SJSA1 (cell line): ENCODE data around the gene BRINP1. TPM values are rescaled to one million over a fixed set of nuclear protein-coding genes. Genes with fewer than 3 reads are reported as not detected.

Experiments
- DNase-seq, 2 experiments: peaks; one replicate each; pipeline ENCODE4 v3.0.0-alpha.2; 2015 to 2020; ENCODE audit warnings: low spot score in 2 of 2, low read depth in 1 of 2
- H3K27ac ChIP-seq: fragments of 250-450 bp; sonication (Bioruptor Pico); 2 replicates; pipeline ENCODE4 v1.5.1; 2020; ENCODE audit warnings: mild to moderate bottlenecking, moderate library complexity
- H3K27me3 ChIP-seq: fragments of 250-450 bp; sonication (Bioruptor Pico); replicated peaks from 2 replicates; pipeline ENCODE4 v1.5.1; 2020; ENCODE audit warnings: mild to moderate bottlenecking, moderate library complexity
- H3K36me3 ChIP-seq: fragments of 250-450 bp; sonication (Bioruptor Pico); 2 replicates; pipeline ENCODE4 v1.5.1; 2020; ENCODE audit warnings: mild to moderate bottlenecking
- H3K4me1 ChIP-seq: fragments of 250-450 bp; sonication (Bioruptor Pico); replicated peaks from 2 replicates; pipeline ENCODE4 v1.6.1; 2021; ENCODE audit warnings: mild to moderate bottlenecking
- H3K4me3 ChIP-seq: fragments of 250-450 bp; sonication (Bioruptor Pico); 2 replicates; pipeline ENCODE4 v1.5.1; 2020; ENCODE audit warnings: mild to moderate bottlenecking
- H3K9me3 ChIP-seq: fragments of 250-450 bp; sonication (Bioruptor Pico); replicated peaks from 2 replicates; pipeline ENCODE4 v1.5.1; 2020; ENCODE audit warnings: mild to moderate bottlenecking
- total RNA-seq: library from RNA; depleted of rRNA; stranded (reverse); fragments of >200 nt; shearing (Covaris generic); gene quantifications from 2 replicates; pipeline ENCODE4 v1.2.3, GENCODE V29; 2014

Gene BRINP1
- total RNA-seq, 1 experiment from 2014 or later, result not detected

DNA sequence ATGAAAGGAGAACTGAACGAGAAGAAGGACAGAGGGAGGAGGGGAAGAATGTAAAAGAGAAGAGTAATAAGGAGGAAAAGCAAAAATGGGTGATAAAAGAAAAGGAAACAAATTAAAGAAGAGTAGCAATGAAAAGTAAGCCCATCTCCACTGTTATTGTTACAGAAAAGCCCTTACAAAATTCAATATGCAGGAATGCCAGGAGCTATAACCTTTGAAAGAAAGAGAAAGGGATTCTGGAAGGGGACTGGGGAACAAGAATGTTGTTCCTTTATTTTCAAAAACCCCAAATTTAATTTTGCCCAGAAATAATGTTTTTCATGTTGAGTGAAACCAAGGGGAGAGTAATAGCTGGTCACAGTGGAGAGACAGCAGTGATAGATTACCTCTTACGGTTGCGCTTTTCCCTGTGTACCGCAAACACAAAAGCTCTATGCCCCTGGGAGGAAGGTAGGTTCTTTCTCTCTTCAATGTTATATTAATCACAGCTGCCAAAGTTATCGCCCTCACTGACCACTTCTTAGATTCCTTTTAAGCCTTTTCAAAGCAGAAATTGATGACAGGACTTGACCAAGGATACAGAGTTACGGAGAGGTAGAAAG is 86.7 kb downstream of the BRINP1 start:
- H3K27ac ChIP-seq, result no peak overlapping the region
- H3K36me3 ChIP-seq, result no peaks in the 10 kb centered on the region
- no peaks in the 10 kb centered on the region for H3K27me3 ChIP-seq
- no peak for DNase-seq
- no peaks in the 10 kb centered on the region for H3K9me3 ChIP-seq
- no peaks in the 10 kb centered on the region for H3K4me1 ChIP-seq
- no peak overlapping the region for H3K4me3 ChIP-seq

DNA sequence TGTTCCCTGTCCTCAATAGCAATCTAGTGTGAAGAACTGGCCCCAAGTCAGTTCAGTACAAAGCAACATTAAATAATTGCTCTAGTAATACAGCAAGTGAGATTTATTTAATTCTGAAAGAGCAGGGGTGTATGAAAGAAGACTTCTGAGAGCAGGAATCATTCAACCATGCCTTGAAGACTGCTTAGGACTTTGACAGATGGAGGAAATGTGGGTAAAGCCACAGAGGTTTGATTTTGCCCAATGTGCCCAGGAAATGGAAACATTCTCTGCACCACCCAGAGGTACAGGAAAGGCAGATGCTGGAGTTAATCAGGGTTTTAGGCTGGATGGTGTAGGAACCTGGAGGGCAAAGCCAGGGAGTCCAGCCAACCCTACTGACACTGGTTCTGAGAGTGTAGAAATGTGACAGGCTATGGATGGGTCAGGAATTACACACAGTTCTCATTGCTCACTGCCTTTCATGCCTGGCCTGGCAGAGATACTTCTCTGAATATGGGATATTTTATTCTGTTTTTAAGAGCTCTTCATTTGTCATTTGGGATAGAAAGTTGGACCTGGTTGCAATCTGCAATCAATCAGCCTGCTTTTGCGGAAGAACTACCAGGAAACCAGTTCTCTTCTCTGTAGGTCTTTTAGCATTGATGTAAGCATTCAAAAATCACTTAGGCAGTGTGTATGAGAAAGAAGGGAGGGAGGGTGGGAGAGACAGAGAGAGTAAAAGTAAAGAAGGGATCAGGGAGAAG is 88.3 kb downstream of the BRINP1 start:
- H3K36me3 ChIP-seq, result no peaks in the 10 kb centered on the region
- H3K4me3 ChIP-seq, result no peak overlapping the region
- no peaks in the 10 kb centered on the region for H3K9me3 ChIP-seq
- H3K4me1 ChIP-seq, result no peaks in the 10 kb centered on the region
- H3K27ac ChIP-seq, result no peak overlapping the region
- H3K27me3 ChIP-seq, result no peaks in the 10 kb centered on the region
- no peak for DNase-seq

DNA sequence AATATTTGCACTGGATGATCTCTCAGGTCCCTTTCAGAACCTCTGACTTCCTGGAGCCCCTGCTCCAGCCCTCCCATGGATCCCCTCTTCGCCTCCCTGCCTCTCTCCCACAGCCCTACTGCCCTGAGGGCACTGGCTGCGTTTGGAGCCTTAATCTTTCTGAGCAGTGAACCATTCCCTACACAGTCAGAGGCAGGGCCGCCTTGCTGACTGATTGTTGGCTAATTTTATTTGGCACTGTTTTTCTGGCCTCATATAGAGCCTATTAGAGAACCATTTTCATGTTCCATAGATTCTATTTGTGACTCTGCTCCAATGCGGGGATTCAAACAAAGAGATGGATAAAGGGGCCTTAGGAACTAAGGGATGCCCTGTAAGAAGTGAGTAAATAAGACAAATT is 91.1 kb downstream of the BRINP1 start:
- H3K27me3 ChIP-seq, result no peaks in the 10 kb centered on the region
- no peaks in the 10 kb centered on the region for H3K36me3 ChIP-seq
- H3K4me3 ChIP-seq, result no peak overlapping the region
- no peak overlapping the region for H3K27ac ChIP-seq
- no peak for DNase-seq
- H3K4me1 ChIP-seq, result no peaks in the 10 kb centered on the region
- no peaks in the 10 kb centered on the region for H3K9me3 ChIP-seq

DNA sequence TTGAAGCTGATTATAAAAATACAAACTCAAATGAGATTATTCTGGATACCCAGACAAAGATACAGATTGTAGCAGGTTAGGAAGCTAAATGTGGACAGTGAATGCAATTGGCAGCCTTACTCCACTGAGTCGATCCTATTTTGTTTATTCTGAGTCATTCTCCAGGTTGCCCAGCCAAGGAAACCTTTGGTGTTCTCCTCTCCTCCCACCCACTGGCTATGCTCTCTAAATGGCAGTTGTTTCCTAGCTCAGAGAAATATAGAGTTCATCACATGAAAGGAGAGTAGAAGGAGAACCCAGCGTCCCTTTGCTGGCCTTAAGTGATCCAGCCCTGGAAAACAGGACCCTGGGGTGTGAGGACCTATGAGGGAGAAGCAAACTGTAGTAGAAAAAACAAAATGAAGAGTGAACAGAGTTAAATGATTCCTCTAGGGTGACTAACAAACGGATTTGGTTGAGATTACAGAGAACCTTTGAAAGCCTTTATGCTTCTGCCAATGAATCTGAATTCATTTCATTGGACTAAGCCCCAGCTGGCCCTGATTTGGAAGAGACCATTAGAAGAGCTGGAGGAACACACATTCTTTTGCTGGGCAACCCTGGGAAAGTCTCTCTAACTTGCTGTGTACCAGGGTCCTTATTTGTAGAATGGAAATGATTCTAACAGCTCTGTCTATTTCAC is 95.1 kb downstream of the BRINP1 start:
- DNase-seq, result no peak
- no peak overlapping the region for H3K27ac ChIP-seq
- no peaks in the 10 kb centered on the region for H3K4me1 ChIP-seq
- no peaks in the 10 kb centered on the region for H3K27me3 ChIP-seq
- H3K9me3 ChIP-seq, result no peaks in the 10 kb centered on the region
- no peaks in the 10 kb centered on the region for H3K36me3 ChIP-seq
- H3K4me3 ChIP-seq, result no peak overlapping the region

DNA sequence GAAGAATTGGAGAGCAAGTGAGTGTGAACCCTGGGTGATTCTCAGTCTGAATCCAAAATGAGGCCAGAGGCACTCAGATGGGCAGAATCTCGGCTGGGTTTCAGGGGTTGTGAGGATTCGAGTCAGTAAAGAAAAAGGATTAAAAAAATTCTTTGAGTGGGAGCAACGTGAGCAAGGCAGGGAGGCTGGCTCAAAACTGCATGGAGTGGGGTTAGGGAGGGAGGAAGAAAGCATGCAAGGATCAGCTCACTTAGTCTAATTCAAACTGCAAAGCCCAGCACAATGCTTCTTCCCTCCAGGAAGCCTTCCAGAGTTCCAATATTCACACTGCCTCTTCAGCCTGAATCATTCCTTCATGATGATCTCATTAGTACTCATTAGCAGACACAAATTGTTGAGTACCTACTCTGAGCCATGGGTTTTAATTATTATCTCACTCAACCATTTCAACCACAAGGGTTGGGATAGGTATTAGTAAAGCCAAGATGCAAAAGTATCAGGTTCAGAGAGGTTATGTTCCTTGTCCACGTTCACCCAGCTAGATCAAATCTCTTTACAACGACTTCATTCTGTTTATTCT is 95.8 kb downstream of the BRINP1 start:
- H3K9me3 ChIP-seq, result no peaks in the 10 kb centered on the region; the same call in 1 of the 2 replicates
- no peak for DNase-seq
- H3K4me3 ChIP-seq, result no peak overlapping the region
- H3K27ac ChIP-seq, result no peak overlapping the region
- no peaks in the 10 kb centered on the region for H3K36me3 ChIP-seq
- no peaks in the 10 kb centered on the region for H3K27me3 ChIP-seq
- no peaks in the 10 kb centered on the region for H3K4me1 ChIP-seq

DNA sequence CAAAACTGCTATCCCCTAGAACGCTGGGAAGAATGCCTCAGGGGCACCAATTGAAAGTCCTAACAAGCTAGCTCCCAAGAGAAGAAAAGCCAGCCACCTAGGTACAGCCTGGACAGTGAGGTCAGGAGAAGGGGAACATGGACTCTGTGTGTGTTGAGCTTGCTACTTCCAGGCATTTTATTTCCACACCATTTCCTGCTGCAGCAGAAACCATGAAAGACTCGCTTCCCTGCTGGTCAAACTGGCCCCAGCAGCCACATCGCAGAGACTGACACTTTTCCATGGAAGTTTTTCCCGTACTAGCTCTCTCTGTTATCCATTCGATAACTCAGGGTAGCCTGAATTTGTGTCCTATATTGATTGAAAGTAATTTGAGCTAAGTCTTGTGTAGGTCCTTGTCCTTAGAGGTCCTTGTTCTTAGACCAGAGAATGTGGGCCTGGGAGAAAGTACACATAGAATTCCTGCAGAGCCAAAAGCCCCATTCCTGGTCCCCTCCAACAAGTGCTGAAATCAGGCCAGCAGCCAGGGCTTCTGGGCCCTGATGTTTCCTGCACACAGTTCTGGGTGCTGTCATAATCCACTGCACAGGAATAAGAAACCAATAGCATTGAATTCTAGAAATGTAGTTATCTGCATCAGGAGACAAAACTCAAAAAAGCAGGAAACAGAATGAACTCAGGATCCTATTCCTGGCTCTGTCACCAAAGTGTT is 96.6 kb downstream of the BRINP1 start:
- no peak overlapping the region for H3K4me3 ChIP-seq
- DNase-seq, result no peak
- H3K27me3 ChIP-seq, result no peaks in the 10 kb centered on the region
- H3K9me3 ChIP-seq, result no peaks in the 10 kb centered on the region; the same call in 1 of the 2 replicates
- no peak overlapping the region for H3K27ac ChIP-seq
- no peaks in the 10 kb centered on the region for H3K4me1 ChIP-seq
- no peaks in the 10 kb centered on the region for H3K36me3 ChIP-seq

DNA sequence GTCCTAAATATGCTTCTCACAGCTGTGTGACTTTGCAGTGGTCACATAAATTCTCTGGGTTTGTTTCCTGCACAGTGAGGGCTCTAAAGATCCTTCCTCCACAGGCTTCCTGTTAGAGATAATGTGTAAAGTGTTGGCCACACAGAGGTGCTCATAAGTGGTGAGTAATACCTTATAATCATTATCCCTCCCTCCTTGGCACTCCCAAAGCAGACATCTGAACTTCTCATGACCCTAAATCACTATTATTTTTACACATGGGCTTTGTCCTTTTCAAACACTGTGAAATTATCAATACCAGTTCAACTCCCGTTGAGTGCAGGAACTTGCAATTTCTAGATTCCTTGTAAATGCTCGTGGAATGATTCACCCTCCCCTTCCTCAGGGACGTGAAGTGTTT is 100.2 kb downstream of the BRINP1 start:
- H3K27ac ChIP-seq, result no peak overlapping the region
- no peaks in the 10 kb centered on the region for H3K27me3 ChIP-seq
- H3K9me3 ChIP-seq, result no peaks in the 10 kb centered on the region; the same call in 1 of the 2 replicates
- H3K4me3 ChIP-seq, result no peak overlapping the region
- no peaks in the 10 kb centered on the region for H3K36me3 ChIP-seq
- H3K4me1 ChIP-seq, result no peaks in the 10 kb centered on the region
- DNase-seq, result no peak

DNA sequence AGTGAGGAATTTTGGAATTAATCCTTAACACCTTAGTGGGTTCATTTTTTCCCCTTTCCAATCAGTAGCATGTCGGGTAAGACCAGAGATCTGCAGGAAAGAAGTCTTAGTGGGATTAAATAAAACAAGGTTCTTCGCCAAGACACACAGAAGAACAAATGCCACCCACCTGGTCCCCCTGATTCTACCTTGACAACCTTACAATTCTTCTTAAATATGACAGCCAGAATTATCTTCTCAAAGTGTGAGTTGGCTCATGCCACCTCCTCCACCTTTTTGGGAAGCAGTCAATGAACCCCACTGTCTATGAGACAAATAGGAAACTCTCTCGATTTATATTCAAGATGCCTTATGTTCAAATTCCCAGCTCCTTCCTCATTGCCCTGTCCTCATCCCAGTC is 105.1 kb downstream of the BRINP1 start:
- no peak for DNase-seq
- H3K4me1 ChIP-seq, result no peaks in the 10 kb centered on the region
- no peak overlapping the region for H3K27ac ChIP-seq
- no peaks in the 10 kb centered on the region for H3K36me3 ChIP-seq
- no peak overlapping the region for H3K4me3 ChIP-seq
- H3K9me3 ChIP-seq, result no peaks in the 10 kb centered on the region; the same call in 1 of the 2 replicates
- H3K27me3 ChIP-seq, result no peaks in the 10 kb centered on the region

DNA sequence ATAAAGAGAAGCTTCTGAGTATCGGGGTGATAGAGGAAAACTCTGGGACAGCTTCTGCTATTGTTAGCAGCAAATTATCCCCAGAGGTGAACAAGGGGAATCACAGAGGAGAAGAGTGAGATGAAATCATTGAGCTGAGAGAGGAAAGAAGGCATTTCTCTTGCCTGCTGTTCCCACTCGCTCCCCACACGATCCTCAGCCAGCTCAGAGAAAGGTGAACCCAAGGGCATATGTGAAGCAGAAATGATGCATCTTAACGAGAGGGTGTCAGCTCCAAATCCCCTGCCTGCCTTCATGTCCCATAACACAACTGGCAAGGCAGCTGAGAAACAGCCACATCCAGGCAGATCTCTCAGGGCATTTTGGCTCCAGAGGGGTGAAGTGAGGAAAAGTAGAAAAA is 111.6 kb downstream of the BRINP1 start:
- no peaks in the 10 kb centered on the region for H3K9me3 ChIP-seq
- no peak overlapping the region for H3K27ac ChIP-seq
- DNase-seq, result no peak
- no peak overlapping the region for H3K4me3 ChIP-seq
- no peaks in the 10 kb centered on the region for H3K27me3 ChIP-seq
- H3K36me3 ChIP-seq, result no peaks in the 10 kb centered on the region
- no peaks in the 10 kb centered on the region for H3K4me1 ChIP-seq

DNA sequence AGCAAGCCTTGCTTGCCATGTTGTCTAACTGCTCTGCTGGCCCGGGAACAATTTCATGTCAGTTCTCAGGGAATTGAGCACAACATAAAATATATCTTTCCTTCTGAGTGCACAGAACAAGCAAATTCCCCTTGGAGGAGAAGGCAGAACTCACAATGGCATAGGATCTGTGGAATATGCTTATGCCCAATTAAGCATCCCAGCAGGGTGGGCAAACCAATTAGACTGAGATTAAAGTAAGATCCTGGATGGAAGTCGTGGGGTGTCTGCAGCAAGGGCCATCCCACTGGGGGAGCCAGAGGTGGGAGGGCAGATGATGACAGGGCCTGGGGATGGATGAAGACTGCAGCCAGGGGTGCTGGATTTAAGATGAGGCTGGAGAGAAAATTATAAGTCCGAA is 114.1 kb downstream of the BRINP1 start:
- Histone ChIP-seq H3K4me3 (no peak overlapping the region), H3K9me3 (no peaks in the 10 kb centered on the region), H3K27ac (no peak overlapping the region), H3K4me1 (no peaks in the 10 kb centered on the region), H3K27me3 (no peaks in the 10 kb centered on the region), H3K36me3 (no peaks in the 10 kb centered on the region)
- DNase-seq, result no peak

DNA sequence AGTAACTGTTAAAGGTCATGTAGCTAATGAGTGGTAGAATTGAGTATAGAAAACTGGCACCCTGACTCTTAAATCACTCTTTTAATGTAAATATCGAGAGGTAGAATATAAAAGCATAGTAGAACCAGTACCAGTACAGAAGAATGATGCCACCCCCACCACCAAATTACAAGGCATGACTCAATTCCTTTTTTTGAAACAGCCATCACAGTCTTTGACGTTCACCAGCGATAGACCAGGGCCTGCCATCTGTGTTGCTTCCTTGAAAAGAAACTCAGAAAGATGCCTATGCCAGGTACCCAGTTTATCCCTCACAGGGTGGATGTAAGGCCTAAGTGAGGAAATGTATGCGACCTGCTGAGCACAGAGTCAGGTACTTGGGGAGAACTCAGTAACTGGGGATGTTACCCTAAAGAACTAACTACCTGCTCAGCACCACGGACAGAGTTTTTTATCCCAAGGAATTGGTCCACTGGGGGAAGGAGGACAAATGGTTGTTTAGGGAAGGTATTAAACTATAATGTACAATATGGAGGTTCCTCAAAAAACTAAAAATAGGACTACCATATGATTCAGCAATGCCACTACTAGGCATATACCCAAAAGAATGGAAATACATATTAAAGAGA is 116.5 kb downstream of the BRINP1 start:
- Histone ChIP-seq H3K4me1 (no peaks in the 10 kb centered on the region), H3K36me3 (no peaks in the 10 kb centered on the region), H3K27me3 (no peaks in the 10 kb centered on the region), H3K9me3 (peaks cover 6% of the 10 kb centered on the region; the same call in 1 of the 2 replicates), H3K4me3 (no peak overlapping the region), H3K27ac (no peak overlapping the region)
- no peak for DNase-seq

DNA sequence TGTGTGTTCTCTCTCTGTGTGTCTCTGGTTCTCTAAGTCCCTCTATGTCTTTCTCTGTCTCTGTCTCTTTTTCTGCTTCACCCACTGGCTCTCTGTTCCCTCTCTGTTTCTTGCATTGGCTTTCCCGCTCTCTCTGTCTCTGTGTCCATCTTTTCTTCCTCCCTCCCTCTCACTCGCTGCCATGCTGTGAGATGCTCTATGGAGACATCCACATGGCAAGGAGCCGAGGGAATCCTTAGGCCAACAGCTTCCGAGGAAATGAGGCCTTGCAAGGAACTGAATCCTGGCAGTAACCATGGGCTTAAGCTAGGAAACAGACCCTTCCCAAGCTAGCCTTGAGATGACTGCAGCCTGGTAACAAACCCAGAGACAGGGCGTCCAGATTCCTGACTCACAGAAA is 117.3 kb downstream of the BRINP1 start:
- Histone ChIP-seq H3K4me1 (no peaks in the 10 kb centered on the region), H3K27ac (no peak overlapping the region), H3K9me3 (peaks cover 6% of the 10 kb centered on the region; the same call in 1 of the 2 replicates), H3K27me3 (no peaks in the 10 kb centered on the region), H3K4me3 (no peak overlapping the region), H3K36me3 (no peaks in the 10 kb centered on the region)
- no peak for DNase-seq

DNA sequence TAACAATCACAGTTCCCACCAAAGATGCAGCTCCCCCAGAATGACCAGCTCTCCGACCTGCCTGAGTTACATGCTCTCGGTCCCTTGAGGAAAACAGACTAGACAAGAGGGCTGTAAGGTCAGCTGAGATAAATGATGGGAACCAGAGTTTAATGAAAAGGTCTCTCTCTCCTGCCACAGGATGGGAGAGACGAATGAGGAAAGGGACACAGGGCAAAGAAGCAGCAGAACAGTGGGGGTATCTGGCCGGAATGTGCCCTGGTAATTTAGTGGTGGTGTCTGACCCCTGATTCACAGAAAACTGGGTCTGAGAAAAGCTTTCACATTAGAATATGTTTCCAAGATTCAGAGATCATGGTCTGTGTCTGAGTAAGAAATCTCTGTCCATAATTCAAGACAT is 118.5 kb downstream of the BRINP1 start:
- H3K36me3 ChIP-seq, result no peaks in the 10 kb centered on the region
- H3K27me3 ChIP-seq, result no peaks in the 10 kb centered on the region
- no peak for DNase-seq
- peaks cover 6% of the 10 kb centered on the region; the same call in 1 of the 2 replicates for H3K9me3 ChIP-seq
- H3K4me3 ChIP-seq, result no peak overlapping the region
- no peak overlapping the region for H3K27ac ChIP-seq
- no peaks in the 10 kb centered on the region for H3K4me1 ChIP-seq
